GM12891 (cell line): ENCODE data around the gene ERLIN1.

Source experiments
- PAX5 ChIP-seq: IDR thresholded peaks from 2 replicates; pipeline ENCODE4 v1.6.1; 2011; ENCODE audit warnings: low read length, moderate library complexity, mild to moderate bottlenecking; ENCODE audit not compliant: insufficient read depth, severe bottlenecking
- POLR2A ChIP-seq: IDR thresholded peaks from 2 replicates; pipeline ENCODE4 v1.6.1; 2011; ENCODE audit warnings: low read depth, low read length, control low read depth
- POLR2AphosphoS5 ChIP-seq: IDR thresholded peaks from 2 replicates; pipeline ENCODE4 v1.6.1; 2011; ENCODE audit warnings: low read depth, low read length, control low read depth
- POU2F2 ChIP-seq: IDR thresholded peaks from 2 replicates; pipeline ENCODE4 v1.6.1; 2011; ENCODE audit warnings: low read depth, mild to moderate bottlenecking, control low read depth, low read length, moderate library complexity
- SPI1 ChIP-seq: IDR thresholded peaks from 2 replicates; pipeline ENCODE4 v1.6.1; 2011; ENCODE audit warnings: low read depth, low read length, control low read depth
- TAF1 ChIP-seq: IDR thresholded peaks from 2 replicates; pipeline ENCODE4 v1.6.1; 2011; ENCODE audit warnings: low read depth, low read length, control low read depth

DNA sequence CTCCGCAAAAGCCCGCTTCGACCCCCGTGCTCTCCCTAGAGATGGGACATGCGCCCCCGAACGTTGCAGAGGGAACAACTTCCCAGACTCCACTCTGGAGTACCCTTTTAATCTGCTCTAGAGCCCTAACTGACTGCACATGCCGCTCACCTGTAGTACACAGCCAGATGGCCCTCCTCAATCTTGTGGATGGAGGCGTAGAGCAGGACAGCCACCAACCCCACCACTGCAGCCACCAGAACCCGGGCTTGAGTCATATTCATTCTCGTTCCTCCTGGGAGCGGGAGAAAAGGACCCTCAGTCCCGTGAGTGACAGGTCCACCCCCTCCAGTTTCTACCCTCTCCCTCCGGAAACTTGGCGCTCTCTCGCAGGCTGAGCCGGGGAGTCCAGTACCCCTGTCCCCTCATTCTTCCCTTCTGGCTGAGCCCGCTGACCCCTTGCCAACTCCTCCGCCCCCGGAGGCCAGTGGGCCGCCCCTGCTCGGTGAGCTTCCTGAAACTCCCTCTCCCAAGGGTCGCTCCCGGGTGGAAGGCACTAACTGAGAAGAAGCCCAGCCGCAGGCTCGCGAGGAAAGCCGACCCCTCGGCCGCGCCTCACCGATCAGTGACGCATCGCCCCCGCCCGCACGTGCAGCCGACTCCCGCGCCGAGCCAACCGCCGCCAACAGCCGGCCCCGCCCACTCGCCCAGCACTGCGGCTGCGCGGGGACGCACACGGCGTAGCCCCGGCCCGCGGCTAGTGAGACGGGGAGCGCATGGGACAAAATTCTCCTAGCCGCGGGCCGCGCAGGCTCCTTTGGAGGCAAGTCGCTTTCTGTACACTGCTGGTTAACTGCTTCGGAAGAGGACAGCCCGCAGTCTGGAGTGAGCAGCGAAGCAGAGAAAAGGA, at the start of gene ERLIN1:
- TF ChIP-seq POLR2A (peak; percentile 76), POLR2AphosphoS5 (peak; percentile 85), TAF1 (peak; percentile 59; the same call in 1 of the 2 replicates), SPI1 (no peak), POU2F2 (no peak; the same call in 1 of the 2 replicates), PAX5 (peak; percentile 77)
